Liver (tissue), 9 donors: Measurements from ENCODE around the gene C10orf67. TPM values are rescaled to one million over a fixed set of nuclear protein-coding genes. Genes with fewer than 3 reads are reported as not detected.

ENCODE experiments used
- DNase-seq: peaks from one replicate; pipeline ENCODE4 v3.0.0-alpha.2; 2017; ENCODE audit warnings: low spot score
- H3K27ac ChIP-seq, 2 donors: one replicate each; pipeline ENCODE4 v1.7.0; 2013; ENCODE audit warnings: inconsistent platforms in 2 of 2, low read length in 2 of 2, control low read depth in 1 of 2, low read depth in 1 of 2, mild to moderate bottlenecking in 1 of 2
- H3K27me3 ChIP-seq, 4 donors: one replicate each; pipeline versions ENCODE4 v1.6.1 to v1.7.0; 2013; ENCODE audit warnings: low read length in 3 of 4, inconsistent platforms in 1 of 4, mild to moderate bottlenecking in 1 of 4, moderate library complexity in 1 of 4; ENCODE audit not compliant: control insufficient read depth in 4 of 4, insufficient read depth in 4 of 4
- H3K36me3 ChIP-seq, 4 donors: one replicate each; pipeline versions ENCODE4 v1.6.1 to v1.7.0; 2013; ENCODE audit warnings: low read length in 3 of 4, mild to moderate bottlenecking in 3 of 4, low read depth in 1 of 4, moderate library complexity in 1 of 4; ENCODE audit not compliant: control insufficient read depth in 4 of 4, insufficient read depth in 3 of 4
- H3K4me1 ChIP-seq, 4 donors: one replicate each; pipeline versions ENCODE4 v1.6.1 to v1.7.0; 2013; ENCODE audit warnings: low read length in 3 of 4, mild to moderate bottlenecking in 3 of 4, moderate library complexity in 1 of 4; ENCODE audit not compliant: control insufficient read depth in 4 of 4, insufficient read depth in 4 of 4
- H3K4me3 ChIP-seq, 3 donors: one replicate each; pipeline versions ENCODE4 v1.6.1 to v1.7.0; 2013; ENCODE audit warnings: low read length in 3 of 3, control low read depth in 1 of 3, low read depth in 1 of 3, mild to moderate bottlenecking in 1 of 3
- H3K9ac ChIP-seq, 2 donors: one replicate each; pipeline ENCODE4 v1.7.0; 2013; ENCODE audit warnings: low read length in 2 of 2, mild to moderate bottlenecking in 2 of 2, moderate library complexity in 2 of 2, control low read depth in 1 of 2, low read depth in 1 of 2
- H3K9me3 ChIP-seq, 4 donors: one replicate each; pipeline versions ENCODE4 v1.6.1 to v1.7.0; 2013; ENCODE audit warnings: low read length in 3 of 4; ENCODE audit not compliant: control insufficient read depth in 4 of 4
- EGR1 ChIP-seq, 2 donors: IDR thresholded peaks; 2 replicates each; pipeline ENCODE4 v1.6.1; 2016 to 2018; ENCODE audit warnings: antibody characterized with exemption in 2 of 2, low read depth in 2 of 2
- FOXA1 ChIP-seq: IDR thresholded peaks from 2 replicates; pipeline ENCODE4 v1.6.1; 2016; ENCODE audit warnings: antibody characterized with exemption
- FOXA2 ChIP-seq: IDR thresholded peaks from 2 replicates; pipeline ENCODE4 v1.6.1; 2016; ENCODE audit warnings: antibody characterized with exemption
- GABPA ChIP-seq, 2 donors: IDR thresholded peaks in 1 of 2; conservative IDR thresholded peaks in 1 of 2; 2 replicates each; pipeline ENCODE4 v1.6.1; 2016; ENCODE audit warnings: antibody characterized with exemption in 2 of 2, mild to moderate bottlenecking in 1 of 2, moderate library complexity in 1 of 2
- HNF4A ChIP-seq, 2 donors: conservative IDR thresholded peaks; 2 replicates each; pipeline ENCODE4 v1.6.1; 2016; ENCODE audit warnings: antibody characterized with exemption in 2 of 2, mild to moderate bottlenecking in 2 of 2
- HNF4G ChIP-seq: IDR thresholded peaks from 2 replicates; pipeline ENCODE4 v1.6.1; 2016; ENCODE audit warnings: antibody characterized with exemption
- JUND ChIP-seq, 2 donors: IDR thresholded peaks; 2 replicates each; pipeline ENCODE4 v1.6.1; 2016; ENCODE audit warnings: antibody characterized with exemption in 2 of 2
- NR2F2 ChIP-seq: IDR thresholded peaks from 2 replicates; pipeline ENCODE4 v1.6.1; 2016; ENCODE audit warnings: antibody characterized with exemption
- RAD21 ChIP-seq, 2 donors: IDR thresholded peaks; 2 replicates each; pipeline ENCODE4 v1.6.1; 2016; ENCODE audit warnings: antibody characterized with exemption in 2 of 2, mild to moderate bottlenecking in 2 of 2
- SP1 ChIP-seq: IDR thresholded peaks from 2 replicates; pipeline ENCODE4 v1.6.1; 2018; ENCODE audit warnings: antibody characterized with exemption, mild to moderate bottlenecking
- TAF1 ChIP-seq: conservative IDR thresholded peaks from 2 replicates; pipeline ENCODE4 v1.6.1; 2016; ENCODE audit warnings: antibody characterized with exemption, mild to moderate bottlenecking
- YY1 ChIP-seq: IDR thresholded peaks from 2 replicates; pipeline ENCODE4 v1.6.1; 2016; ENCODE audit warnings: antibody characterized with exemption, mild to moderate bottlenecking
- WGBS: extraction: QIAGEN DNeasy Blood & Tissue Kit; methylation state at CpG from one replicate; pipeline ENCODE4 v1.1.7; 2013; 5-methylcytosine and 5-hydroxymethylcytosine counted together
- polyA plus RNA-seq, 2 donors: library from polyadenylated mRNA; stranded (reverse) in 1 of 2; unstranded in 1 of 2; fragments of 200-250 nt in 1 of 2; fragments of >200 nt in 1 of 2; fragmentation: Nextera tagmentation in 1 of 2; extraction: Ambion mirVana in 1 of 2; gene quantifications; one replicate each; pipeline versions ENCODE4 v1.2.1 to v1.2.3, GENCODE V29; 2013 to 2015
- total RNA-seq, 2 donors: library from RNA; depleted of rRNA; stranded (reverse); fragments of >200 nt; gene quantifications; one replicate each; pipeline ENCODE4 v1.2.3, GENCODE V29; 2014
- TF ChIP-seq, protein P1 (sequence below): IDR thresholded peaks from 2 replicates; pipeline ENCODE4 v1.6.1; 2016; ENCODE audit warnings: antibody characterized with exemption, mild to moderate bottlenecking
- TF ChIP-seq, protein P2 (sequence below): IDR thresholded peaks from 2 replicates; pipeline ENCODE4 v1.6.1; 2016; ENCODE audit warnings: antibody characterized with exemption
- TF ChIP-seq, protein P3 (sequence below): IDR thresholded peaks from 2 replicates; pipeline ENCODE4 v1.6.1; 2016; ENCODE audit warnings: antibody characterized with exemption
- TF ChIP-seq, protein P4 (sequence below): IDR thresholded peaks from 2 replicates; pipeline ENCODE4 v1.6.1; 2016; ENCODE audit warnings: antibody characterized with exemption
- TF ChIP-seq, protein P5 (sequence below): fragments of 150-350 bp; IDR thresholded peaks from 2 replicates; pipeline ENCODE4 v1.5.1; 2017; ENCODE audit warnings: improper control_type of control experiment, low read depth, low read length; ENCODE audit not compliant: missing input control
- donor health status: healthy.
- donor health status: healthy.
- donor health status: healthy.
- donor health status: healthy.
- donor health status: healthy.

Gene C10orf67
- total and polyA plus RNA-seq, 4 donors = 0.02 TPM; not detected in 3

DNA sequence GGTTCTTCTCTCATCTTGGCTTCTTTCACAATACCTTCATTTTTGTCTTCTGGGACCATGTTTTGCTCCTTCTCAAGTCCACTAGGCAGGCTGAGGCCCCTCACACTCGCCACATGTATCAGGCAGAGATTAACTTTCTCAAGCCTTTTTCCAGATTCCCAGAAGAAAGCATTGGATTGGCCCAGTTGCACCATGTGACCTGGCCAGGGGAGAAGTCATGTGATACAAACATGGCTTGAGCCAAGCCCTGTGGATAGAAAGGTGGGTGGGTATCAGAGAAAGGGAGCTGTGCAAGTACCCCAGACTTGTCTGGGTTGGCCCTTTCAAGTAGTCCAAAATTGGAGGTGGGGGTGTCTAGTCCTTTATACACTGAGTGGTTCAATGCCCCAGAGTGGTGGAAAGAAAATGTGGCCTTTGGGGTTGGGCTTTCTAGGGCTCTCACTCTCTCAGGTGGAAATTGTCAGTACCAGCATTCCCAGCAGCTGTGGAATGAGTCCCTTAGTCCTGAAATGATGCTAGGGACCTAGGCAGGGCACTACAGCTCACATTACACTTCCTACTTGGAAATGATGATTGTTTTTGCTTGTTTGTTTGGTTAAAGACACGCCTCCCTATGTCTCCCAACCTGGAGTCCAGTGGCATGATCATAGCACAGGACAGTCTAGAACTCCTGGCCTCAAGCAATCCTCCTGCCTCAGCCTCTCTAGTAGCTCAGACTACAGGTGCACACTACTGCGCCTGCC is 36.9 kb upstream of the C10orf67 start:
- H3K36me3 ChIP-seq = no peaks in the 10 kb centered on the region
- no peak for DNase-seq
- no peak overlapping the region for H3K9ac ChIP-seq
- H3K27me3 ChIP-seq = no peaks in the 10 kb centered on the region
- 86% methylated on average over 3 of the region's 3 CpGs for whole genome bisulfite sequencing
- TF ChIP-seq HNF4G = no peak
- TF ChIP-seq RAD21 (IDR thresholded peaks at IDR 0.05) = no peak
- TF ChIP-seq HNF4A (conservative IDR thresholded peaks at IDR 0.05) = no peak
- no peak for TF ChIP-seq NR2F2
- TF ChIP-seq EGR1 (IDR thresholded peaks at IDR 0.05; ENCODE audit: low read depth in 2 of 2) = no peak
- TF ChIP-seq, protein P1, sequence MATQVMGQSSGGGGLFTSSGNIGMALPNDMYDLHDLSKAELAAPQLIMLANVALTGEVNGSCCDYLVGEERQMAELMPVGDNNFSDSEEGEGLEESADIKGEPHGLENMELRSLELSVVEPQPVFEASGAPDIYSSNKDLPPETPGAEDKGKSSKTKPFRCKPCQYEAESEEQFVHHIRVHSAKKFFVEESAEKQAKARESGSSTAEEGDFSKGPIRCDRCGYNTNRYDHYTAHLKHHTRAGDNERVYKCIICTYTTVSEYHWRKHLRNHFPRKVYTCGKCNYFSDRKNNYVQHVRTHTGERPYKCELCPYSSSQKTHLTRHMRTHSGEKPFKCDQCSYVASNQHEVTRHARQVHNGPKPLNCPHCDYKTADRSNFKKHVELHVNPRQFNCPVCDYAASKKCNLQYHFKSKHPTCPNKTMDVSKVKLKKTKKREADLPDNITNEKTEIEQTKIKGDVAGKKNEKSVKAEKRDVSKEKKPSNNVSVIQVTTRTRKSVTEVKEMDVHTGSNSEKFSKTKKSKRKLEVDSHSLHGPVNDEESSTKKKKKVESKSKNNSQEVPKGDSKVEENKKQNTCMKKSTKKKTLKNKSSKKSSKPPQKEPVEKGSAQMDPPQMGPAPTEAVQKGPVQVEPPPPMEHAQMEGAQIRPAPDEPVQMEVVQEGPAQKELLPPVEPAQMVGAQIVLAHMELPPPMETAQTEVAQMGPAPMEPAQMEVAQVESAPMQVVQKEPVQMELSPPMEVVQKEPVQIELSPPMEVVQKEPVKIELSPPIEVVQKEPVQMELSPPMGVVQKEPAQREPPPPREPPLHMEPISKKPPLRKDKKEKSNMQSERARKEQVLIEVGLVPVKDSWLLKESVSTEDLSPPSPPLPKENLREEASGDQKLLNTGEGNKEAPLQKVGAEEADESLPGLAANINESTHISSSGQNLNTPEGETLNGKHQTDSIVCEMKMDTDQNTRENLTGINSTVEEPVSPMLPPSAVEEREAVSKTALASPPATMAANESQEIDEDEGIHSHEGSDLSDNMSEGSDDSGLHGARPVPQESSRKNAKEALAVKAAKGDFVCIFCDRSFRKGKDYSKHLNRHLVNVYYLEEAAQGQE = no peak
- no peak for TF ChIP-seq FOXA1
- TF ChIP-seq FOXA2 = no peak
- no peak for TF ChIP-seq JUND (IDR thresholded peaks at IDR 0.05)
- no peak for TF ChIP-seq SP1
- TF ChIP-seq, protein P2, sequence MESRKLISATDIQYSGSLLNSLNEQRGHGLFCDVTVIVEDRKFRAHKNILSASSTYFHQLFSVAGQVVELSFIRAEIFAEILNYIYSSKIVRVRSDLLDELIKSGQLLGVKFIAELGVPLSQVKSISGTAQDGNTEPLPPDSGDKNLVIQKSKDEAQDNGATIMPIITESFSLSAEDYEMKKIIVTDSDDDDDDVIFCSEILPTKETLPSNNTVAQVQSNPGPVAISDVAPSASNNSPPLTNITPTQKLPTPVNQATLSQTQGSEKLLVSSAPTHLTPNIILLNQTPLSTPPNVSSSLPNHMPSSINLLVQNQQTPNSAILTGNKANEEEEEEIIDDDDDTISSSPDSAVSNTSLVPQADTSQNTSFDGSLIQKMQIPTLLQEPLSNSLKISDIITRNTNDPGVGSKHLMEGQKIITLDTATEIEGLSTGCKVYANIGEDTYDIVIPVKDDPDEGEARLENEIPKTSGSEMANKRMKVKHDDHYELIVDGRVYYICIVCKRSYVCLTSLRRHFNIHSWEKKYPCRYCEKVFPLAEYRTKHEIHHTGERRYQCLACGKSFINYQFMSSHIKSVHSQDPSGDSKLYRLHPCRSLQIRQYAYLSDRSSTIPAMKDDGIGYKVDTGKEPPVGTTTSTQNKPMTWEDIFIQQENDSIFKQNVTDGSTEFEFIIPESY = no peak
- TF ChIP-seq, protein P3, sequence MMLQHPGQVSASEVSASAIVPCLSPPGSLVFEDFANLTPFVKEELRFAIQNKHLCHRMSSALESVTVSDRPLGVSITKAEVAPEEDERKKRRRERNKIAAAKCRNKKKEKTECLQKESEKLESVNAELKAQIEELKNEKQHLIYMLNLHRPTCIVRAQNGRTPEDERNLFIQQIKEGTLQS = no peak
- TF ChIP-seq GABPA (IDR thresholded peaks at IDR 0.05 in 1 of 2, conservative IDR thresholded peaks at IDR 0.05 in 1 of 2) = no peak
- TF ChIP-seq, protein P4, sequence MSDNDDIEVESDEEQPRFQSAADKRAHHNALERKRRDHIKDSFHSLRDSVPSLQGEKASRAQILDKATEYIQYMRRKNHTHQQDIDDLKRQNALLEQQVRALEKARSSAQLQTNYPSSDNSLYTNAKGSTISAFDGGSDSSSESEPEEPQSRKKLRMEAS = no peak
- TF ChIP-seq, protein P5, sequence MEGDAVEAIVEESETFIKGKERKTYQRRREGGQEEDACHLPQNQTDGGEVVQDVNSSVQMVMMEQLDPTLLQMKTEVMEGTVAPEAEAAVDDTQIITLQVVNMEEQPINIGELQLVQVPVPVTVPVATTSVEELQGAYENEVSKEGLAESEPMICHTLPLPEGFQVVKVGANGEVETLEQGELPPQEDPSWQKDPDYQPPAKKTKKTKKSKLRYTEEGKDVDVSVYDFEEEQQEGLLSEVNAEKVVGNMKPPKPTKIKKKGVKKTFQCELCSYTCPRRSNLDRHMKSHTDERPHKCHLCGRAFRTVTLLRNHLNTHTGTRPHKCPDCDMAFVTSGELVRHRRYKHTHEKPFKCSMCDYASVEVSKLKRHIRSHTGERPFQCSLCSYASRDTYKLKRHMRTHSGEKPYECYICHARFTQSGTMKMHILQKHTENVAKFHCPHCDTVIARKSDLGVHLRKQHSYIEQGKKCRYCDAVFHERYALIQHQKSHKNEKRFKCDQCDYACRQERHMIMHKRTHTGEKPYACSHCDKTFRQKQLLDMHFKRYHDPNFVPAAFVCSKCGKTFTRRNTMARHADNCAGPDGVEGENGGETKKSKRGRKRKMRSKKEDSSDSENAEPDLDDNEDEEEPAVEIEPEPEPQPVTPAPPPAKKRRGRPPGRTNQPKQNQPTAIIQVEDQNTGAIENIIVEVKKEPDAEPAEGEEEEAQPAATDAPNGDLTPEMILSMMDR = no peak
- no peak for TF ChIP-seq YY1
- no peak for TF ChIP-seq TAF1
- no peak overlapping the region for H3K4me3 ChIP-seq
- no peaks in the 10 kb centered on the region for H3K9me3 ChIP-seq
- no peaks in the 10 kb centered on the region for H3K4me1 ChIP-seq
- no peak overlapping the region for H3K27ac ChIP-seq
